GM19240 (cell line): ENCODE results near the gene CTIF.

Experiments used
- DNase-seq: peaks from one replicate; pipeline ENCODE4 v3.0.0; 2011; ENCODE audit warnings: low spot score; ENCODE audit not compliant: insufficient read length

The CTIF gene

DNA sequence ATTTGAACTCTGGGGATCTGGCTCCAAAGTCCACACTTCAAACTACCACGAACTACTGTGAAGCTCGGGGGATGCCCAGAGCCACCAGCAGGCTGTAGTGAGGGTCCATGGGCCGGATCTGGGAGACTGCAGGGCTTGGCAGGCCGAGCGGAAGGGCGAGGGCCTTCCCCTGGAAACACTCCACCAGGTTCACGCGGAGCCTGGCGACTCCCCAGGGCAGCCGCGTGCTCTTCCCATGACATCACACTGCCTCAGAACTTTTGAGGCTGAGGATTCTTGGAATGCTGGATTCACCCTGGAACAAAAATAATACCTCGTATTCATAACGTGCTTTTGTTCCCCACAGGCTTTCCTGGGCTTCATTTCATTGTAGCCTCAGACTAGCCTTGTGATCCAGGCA lies 210.9 kb downstream of the CTIF start:
- DNase-seq: no peak

GRCh38 chr18:48750485-48751175 lies 211.8 kb downstream of the CTIF start:
- no peak for DNase-seq

DNA sequence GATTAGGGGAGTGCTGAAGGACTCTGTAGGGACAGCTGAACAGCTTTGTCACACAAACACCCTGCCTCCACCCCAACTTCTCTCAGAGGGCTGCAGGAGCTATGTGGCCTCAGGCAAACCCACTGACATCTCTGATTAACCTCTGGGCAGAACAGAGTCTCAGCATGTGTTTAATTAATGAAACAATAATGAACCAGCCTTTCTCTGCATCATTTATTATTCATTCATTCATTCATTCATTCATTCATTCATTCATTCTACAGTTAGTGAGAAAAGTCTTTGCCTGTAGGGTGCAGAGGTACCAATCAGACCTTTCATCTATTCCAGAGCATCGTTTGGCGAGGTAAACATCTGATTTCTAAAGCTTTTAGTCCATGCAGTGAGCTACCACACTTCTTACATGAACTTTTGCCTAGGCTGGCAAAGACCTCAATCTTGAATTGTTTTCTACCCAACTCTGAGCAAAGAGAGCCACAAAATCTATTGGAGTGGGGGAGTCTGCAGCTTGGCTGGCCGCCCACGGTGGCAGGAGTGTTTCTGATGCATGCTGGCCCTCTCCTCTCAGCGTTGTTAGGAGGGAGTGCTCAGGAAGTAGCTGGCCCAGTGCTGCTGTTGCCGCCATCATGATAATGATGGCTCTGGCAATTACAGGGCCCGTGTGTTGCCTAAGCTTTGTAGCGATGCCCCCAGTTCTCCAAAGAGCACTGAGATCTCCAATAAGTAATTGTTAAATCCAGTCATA lies 213.1 kb downstream of the CTIF start:
- DNase-seq: no peak

DNA sequence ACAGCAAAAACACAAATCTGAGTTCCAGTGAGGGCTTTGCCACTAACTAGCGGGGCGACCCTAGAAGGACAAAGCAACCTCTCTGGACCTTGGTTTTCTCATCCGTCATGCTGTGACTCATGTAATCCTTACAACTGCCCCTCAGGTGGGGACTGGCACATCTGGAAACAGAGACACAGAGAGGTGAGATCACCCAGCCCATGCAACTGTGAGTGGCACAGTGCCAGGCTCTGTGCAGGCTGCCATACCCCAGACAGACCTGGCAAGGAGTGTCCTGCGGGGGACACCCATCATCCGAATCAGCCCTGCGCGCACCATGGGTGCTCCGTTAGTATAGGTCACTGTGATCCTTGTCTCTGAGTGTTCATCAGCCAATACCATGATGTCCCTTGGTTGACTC lies 213.6 kb downstream of the CTIF start:
- DNase-seq: no peak

DNA sequence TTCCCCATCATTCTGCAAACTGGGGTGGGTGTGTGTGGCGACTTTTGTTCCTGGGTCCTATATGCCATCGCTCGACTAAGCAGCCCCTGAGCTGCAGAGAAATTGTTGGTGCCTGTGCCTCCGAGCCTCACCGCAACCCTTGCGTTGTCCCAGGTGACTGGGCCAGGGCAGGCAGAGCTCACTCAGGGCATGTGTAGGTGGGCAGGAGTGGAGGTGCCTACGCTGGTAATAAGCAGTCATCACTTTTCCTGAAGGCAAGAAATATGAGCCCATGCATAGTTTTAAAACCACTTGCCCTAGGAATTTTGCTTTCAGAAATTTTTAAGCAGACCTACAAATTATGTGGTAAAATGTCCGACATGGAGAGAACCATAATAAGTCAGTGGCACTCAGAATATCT lies 214.1 kb downstream of the CTIF start:
- no peak for DNase-seq

DNA sequence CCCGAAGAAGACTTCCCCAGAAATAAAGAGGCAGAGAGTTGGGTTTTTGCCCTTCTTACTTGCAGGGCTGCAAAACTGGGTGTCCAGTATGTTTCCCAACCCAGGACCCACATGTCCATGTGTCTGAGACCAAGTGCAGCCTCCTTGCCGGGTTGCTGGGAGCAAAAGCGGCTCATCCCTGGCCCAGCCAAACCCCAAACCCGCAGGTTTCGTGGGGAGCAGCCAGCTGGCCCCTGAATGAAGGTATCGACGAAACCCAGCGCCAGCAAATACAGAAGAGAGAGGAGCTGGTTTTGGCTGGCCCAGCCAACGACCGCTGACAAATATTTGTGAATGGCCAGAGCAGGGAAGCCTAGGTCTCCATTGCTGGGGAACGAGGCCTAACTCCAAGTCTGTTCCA lies 214.9 kb downstream of the CTIF start:
- DNase-seq: no peak

GRCh38 chr18:48754559-48754958 lies 215.7 kb downstream of the CTIF start:
- DNase-seq: no peak

- DNase-seq: peak; percentile 38
Measured at GRCh38 chr18:48754993-48755473, 216.2 kb downstream of the CTIF start.

DNA sequence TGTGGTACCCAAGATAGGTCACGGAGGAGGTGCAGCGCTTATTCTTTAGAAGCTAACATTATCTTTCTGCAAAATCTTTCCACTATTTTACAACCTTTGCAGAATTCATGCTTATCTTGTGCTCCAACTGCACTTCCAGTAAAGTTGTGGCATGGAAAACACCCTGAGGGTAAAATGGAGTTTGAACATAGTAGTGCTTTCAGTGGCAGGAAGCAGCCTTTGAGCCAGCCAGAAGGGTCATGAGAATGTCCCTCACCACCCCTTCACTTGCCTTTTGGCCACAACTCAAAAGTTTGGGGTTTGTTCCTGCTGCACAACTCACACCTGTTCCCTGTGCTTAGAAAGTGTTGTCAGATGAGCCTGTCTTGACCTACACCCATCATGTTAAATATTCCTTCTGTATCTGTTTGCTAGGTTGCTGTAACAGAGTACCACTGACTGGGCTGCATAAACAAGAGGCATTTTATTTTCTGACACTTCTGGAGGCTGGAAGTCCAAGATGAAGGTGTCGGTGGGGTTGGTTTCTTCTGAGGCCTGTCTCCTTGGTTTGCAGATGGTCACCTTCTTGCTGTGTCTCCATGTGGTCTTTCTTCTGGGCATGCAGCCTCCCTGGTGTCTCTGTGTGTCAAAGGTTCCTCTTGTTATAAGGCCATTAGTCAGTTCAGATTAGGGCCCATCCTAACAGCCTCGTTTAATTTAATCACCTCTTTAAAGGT lies 217.8 kb downstream of the CTIF start:
- DNase-seq: no peak

DNA sequence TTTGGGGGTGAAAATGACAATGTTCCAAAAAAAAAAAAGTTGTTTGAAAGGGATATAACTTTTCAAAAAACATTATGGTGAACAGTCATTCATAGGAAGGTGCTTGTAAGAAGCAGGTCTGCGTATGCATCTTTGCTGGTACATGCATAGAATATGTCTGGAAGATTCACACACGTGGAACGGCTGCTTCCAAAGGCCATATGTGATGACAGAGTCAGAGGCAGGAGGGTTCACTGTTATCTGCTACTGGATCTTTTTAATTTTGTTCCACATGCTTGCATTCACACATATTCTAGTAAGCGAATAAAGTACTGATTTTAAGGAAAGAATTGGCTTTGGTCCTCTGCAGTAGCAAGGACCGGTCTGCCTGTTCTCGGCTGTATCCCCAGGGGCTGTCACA lies 218.5 kb downstream of the CTIF start:
- DNase-seq: no peak

DNA sequence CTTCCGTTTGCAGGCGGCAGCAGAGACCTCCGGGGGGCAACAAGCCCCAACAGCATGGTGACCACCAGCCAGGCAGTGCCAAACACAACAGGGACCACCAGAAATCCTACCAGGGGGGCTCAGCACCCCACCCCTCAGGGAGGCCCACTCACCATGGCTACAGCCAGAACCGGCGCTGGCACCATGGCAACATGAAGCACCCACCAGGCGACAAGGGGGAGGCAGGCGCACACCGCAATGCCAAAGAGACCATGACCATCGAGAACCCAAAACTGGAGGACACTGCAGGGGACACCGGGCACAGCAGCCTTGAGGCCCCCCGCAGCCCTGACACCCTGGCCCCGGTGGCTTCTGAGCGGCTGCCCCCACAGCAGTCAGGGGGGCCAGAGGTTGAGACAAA lies 219.1 kb downstream of the CTIF start:
- no peak for DNase-seq

- no peak for DNase-seq
Measured at GRCh38 chr18:48761582-48761981, 222.8 kb downstream of the CTIF start.

- no peak for DNase-seq
Measured at GRCh38 chr18:48762022-48762421, 223.2 kb downstream of the CTIF start.

DNA sequence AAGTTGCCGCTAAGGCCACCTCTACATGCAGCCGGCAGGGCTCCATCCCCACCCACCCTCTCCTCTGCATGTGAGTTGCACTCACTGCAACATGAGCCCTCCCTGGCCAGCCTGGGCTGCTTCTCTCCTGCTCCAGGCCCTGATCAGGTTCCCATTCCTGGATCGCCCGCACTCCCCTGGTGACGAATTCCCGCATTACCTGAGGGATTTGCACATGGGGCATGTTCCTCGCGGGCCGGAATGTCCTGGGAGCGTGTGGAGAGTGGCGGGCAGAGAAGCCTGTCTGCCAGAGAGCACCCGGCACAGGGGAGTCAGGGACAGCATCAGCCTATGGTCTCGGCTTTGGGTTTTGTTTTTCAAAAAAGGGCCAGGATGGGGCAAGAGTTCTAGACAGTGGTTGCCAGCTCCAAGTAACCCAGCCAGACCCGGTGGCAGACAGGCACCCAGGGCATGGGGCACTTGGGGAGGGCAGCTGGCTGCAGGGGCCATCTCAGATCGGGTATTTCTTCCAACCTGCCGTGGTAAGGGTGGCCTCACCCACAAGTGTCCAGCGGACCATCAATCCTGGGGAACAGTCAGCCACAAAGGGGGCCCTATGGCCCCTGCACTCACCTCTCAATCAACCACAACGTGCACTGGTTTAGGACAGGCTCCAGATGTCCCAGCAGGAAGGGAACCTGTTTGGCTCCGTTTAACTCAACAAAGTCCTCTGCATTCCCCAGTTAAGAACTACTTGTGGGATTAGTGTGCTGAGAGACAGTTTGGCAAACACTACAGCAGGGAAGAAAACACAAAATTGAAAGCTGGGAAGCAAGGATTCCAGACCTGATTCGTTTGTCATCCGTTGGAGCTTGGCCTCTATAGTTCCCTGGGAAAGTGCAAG lies 224.2 kb downstream of the CTIF start:
- DNase-seq: no peak

GRCh38 chr18:48763719-48764100 lies 224.9 kb downstream of the CTIF start:
- no peak for DNase-seq

DNA sequence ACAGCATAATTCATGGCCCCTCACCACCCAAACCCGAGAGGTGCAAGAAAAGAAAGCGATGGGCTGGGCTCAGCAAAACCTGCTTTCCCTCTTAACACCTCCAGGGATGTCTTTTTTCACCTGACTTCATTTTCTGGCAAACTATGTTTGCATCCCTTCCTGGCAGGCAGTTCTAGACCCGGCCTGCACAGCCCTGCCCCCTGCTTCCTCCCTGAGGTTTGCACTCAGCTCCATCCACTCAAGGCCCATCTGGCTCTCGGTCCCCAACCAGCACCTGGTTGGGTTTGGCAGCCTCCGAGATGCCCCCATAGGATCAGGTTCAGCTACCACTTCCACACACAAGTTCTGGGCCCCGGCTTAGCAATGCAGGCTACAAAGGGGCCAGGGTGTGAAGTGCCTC lies 226.2 kb downstream of the CTIF start:
- DNase-seq: no peak

DNA sequence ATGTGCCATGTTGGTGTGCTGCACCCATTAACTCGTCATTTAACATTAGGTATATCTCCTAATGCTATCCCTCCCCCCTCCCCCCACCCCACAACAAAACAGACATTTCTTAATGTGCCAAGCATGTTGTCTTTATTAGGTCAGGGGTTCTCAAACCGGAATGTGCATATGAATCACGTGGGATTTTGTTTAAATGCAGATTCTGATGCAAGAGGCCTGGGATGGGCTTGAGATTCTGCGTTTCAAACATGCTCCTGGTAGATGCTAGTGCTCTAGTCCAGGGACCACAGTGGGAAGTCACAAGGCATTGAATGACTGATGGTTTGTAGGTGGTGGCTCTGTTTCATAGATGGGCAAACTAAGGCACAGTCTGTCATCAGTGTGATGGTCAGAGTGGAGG lies 227.2 kb downstream of the CTIF start:
- no peak for DNase-seq

GRCh38 chr18:48766487-48766886 lies 227.7 kb downstream of the CTIF start:
- no peak for DNase-seq

GRCh38 chr18:48767090-48767690 lies 228.4 kb downstream of the CTIF start:
- DNase-seq: no peak

- no peak for DNase-seq
Measured at GRCh38 chr18:48769006-48769636, 230.3 kb downstream of the CTIF start.

DNA sequence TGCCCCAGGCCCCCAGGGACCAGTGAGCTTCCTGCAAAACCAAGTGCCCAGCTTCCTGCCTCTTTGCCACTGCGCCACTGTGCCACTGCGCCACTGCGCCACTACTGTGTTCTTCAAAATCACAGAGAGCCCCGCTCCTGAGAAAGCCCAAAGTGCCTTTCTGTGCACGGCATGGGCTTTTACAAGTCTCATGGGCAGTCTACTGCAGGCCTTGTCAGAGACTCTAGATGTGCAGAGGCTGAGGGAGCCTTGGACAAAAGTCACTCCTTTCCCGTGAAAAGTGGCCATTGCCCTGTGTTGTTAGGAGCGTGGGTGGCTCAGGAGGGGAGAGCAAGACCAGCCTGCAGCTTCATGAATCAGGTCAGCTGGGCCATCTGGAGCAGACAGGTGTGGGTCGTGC lies 231.4 kb downstream of the CTIF start:
- DNase-seq: no peak
